Dermis blood vessel endothelial cell (primary cell): ENCODE data around the gene JPH2. TPM values are rescaled to one million over a fixed set of nuclear protein-coding genes. Genes with fewer than 3 reads are reported as not detected.

Source experiments
- DNase-seq: peaks from one replicate; pipeline ENCODE4 v3.0.0; 2010
- total RNA-seq: library from RNA; depleted of rRNA; stranded (reverse); fragments of >200 nt; gene quantifications from 2 replicates; pipeline ENCODE4 v1.2.3, GENCODE V29; 2014

Gene JPH2
- total RNA-seq, 1 donor from 2014 or later: 0.17 TPM

GRCh38 chr20:44098256-44098630 is 88.7 kb downstream of the JPH2 start:
- no peak for DNase-seq

- DNase-seq: peak; percentile 39
These were observed 89.3 kb downstream of the JPH2 start for GRCh38 chr20:44097521-44098255.

GRCh38 chr20:44095831-44096230 is 91.2 kb downstream of the JPH2 start:
- no peak for DNase-seq

GRCh38 chr20:44093249-44093582 is 93.8 kb downstream of the JPH2 start:
- no peak for DNase-seq

- DNase-seq: peak; percentile 69
These were observed 94.3 kb downstream of the JPH2 start for GRCh38 chr20:44092551-44093248.

GRCh38 chr20:44091026-44091425 is 96.0 kb downstream of the JPH2 start:
- DNase-seq: no peak

- peak; percentile 54 for DNase-seq
These were observed 96.9 kb downstream of the JPH2 start for GRCh38 chr20:44089987-44090674.

- no peak for DNase-seq
These were observed 99.2 kb downstream of the JPH2 start for GRCh38 chr20:44087857-44088120.

- no peak for DNase-seq
These were observed 99.7 kb downstream of the JPH2 start for GRCh38 chr20:44087051-44087856.

GRCh38 chr20:44085616-44086434 is 101.2 kb downstream of the JPH2 start:
- no peak for DNase-seq

- DNase-seq: no peak
These were observed 102.1 kb downstream of the JPH2 start for GRCh38 chr20:44084891-44085290.

- DNase-seq: no peak
These were observed 102.5 kb downstream of the JPH2 start for GRCh38 chr20:44084439-44084838.

GRCh38 chr20:44083220-44083933 is 103.6 kb downstream of the JPH2 start:
- DNase-seq: peak; percentile 22

- no peak for DNase-seq
These were observed 105.1 kb downstream of the JPH2 start for GRCh38 chr20:44081888-44082287.

GRCh38 chr20:44081476-44081875 is 105.5 kb downstream of the JPH2 start:
- DNase-seq: no peak

- peak; percentile 89 for DNase-seq
These were observed 106.2 kb downstream of the JPH2 start for GRCh38 chr20:44080646-44081267.

GRCh38 chr20:44080064-44080463 is 106.9 kb downstream of the JPH2 start:
- no peak for DNase-seq

- peak; percentile 41 for DNase-seq
These were observed 107.7 kb downstream of the JPH2 start for GRCh38 chr20:44079291-44079690.

GRCh38 chr20:44075950-44076232 is 111.1 kb downstream of the JPH2 start:
- DNase-seq: no peak

- no peak for DNase-seq
These were observed 111.6 kb downstream of the JPH2 start for GRCh38 chr20:44075191-44075949.
